Measurements from ENCODE around the gene OR10Z1.

DNA sequence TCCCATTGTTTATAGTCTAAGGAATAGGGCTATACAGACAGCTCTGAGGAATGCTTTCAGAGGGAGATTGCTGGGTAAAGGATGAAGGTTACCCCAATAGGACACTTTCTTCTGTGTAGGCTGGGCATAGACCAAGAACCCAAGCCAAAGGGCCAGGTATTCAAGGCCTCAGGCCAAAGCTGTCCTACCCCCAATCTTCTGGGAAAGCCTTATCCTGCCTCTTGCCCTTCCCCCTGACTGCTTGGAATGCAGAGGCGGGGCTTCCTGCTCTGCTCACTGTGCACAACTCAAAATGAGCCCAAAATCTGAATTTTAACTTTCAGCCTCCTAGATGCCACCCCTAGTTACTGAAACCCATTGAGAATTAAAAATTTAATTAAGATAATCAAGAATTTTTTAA lies 2.2 kb downstream of the OR10Z1 start:
- TF ChIP-seq CTCF (IDR thresholded peaks at IDR 0.05) (no peak), EP300 (IDR thresholded peaks at IDR 0.05) (no peak), POLR2A (IDR thresholded peaks at IDR 0.05) (no peak)

All from ovary (tissue), 3 donors.